B cell (primary cell): ENCODE measurements around the gene SAPCD2.

Experiments
- EZH2 ChIP-seq: IDR thresholded peaks from 2 replicates; pipeline ENCODE4 v1.6.1; 2012; ENCODE audit warnings: borderline replicate concordance, low read depth, mild to moderate bottlenecking, moderate library complexity, low read length; ENCODE audit not compliant: insufficient read depth, poor library complexity, severe bottlenecking
- TF ChIP-seq, protein P1 (sequence below): fragments of 200-600 bp; IDR thresholded peaks from one replicate; pipeline ENCODE4 v1.8.0; 2022; ENCODE audit warnings: antibody characterized with exemption, mild to moderate bottlenecking

DNA sequence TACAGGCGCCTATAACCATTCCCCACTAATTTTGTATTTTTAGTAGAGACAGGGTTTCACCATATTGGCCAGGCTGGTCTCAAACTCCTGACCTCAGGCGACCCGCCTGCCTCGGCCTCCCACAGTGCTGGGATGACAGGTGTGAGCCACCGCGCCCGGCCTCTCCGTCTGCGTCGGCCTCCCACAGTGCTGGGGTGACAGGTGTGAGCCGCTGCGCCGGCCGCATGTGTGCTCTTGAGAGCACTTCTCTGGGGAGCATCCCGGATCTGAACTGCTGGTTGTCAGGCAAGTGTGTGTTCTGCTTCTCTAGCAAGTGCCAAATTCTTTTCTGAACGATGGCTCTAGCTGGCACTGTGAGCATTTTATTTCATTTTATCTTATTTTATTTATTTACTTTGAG lies 12.8 kb downstream of the SAPCD2 start:
- TF ChIP-seq, protein P1, sequence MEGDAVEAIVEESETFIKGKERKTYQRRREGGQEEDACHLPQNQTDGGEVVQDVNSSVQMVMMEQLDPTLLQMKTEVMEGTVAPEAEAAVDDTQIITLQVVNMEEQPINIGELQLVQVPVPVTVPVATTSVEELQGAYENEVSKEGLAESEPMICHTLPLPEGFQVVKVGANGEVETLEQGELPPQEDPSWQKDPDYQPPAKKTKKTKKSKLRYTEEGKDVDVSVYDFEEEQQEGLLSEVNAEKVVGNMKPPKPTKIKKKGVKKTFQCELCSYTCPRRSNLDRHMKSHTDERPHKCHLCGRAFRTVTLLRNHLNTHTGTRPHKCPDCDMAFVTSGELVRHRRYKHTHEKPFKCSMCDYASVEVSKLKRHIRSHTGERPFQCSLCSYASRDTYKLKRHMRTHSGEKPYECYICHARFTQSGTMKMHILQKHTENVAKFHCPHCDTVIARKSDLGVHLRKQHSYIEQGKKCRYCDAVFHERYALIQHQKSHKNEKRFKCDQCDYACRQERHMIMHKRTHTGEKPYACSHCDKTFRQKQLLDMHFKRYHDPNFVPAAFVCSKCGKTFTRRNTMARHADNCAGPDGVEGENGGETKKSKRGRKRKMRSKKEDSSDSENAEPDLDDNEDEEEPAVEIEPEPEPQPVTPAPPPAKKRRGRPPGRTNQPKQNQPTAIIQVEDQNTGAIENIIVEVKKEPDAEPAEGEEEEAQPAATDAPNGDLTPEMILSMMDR = no peak
- no peak for TF ChIP-seq EZH2
